Measurements from ENCODE around the gene COL19A1.

The COL19A1 gene

GRCh38 chr6:70225055-70225454 is 358.7 kb downstream of the COL19A1 start:
- DNase-seq (ENCODE audit: low spot score) = no peak

- DNase-seq (ENCODE audit: low spot score) = no peak
Observed at GRCh38 chr6:70231311-70231710, 365.0 kb downstream of the COL19A1 start.

- no peak for DNase-seq (ENCODE audit: low spot score)
Observed at GRCh38 chr6:70234561-70235236, 368.3 kb downstream of the COL19A1 start.

GRCh38 chr6:70236343-70236742 is 370.0 kb downstream of the COL19A1 start:
- DNase-seq (ENCODE audit: low spot score) = no peak

GRCh38 chr6:70241031-70241430 is 374.7 kb downstream of the COL19A1 start:
- DNase-seq (ENCODE audit: low spot score) = no peak

- DNase-seq (ENCODE audit: low spot score) = no peak
Observed at GRCh38 chr6:70241991-70242420, 375.6 kb downstream of the COL19A1 start.

GRCh38 chr6:70246118-70246517 is 379.8 kb downstream of the COL19A1 start:
- no peak for DNase-seq (ENCODE audit: low spot score)

- DNase-seq (ENCODE audit: low spot score) = no peak
Observed at GRCh38 chr6:70252604-70253003, 386.2 kb downstream of the COL19A1 start.

GRCh38 chr6:70253923-70254322 is 387.6 kb downstream of the COL19A1 start:
- DNase-seq (ENCODE audit: low spot score) = no peak

GRCh38 chr6:70254784-70255183 is 388.4 kb downstream of the COL19A1 start:
- DNase-seq (ENCODE audit: low spot score) = no peak

GRCh38 chr6:70257768-70258273 is 391.5 kb downstream of the COL19A1 start:
- no peak for DNase-seq (ENCODE audit: low spot score)

GRCh38 chr6:70258483-70258882 is 392.1 kb downstream of the COL19A1 start:
- DNase-seq (ENCODE audit: low spot score) = no peak

All from germinal center (tissue), 1 donor.